ENCODE results near the gene ALX1.

The ALX1 gene

GRCh38 chr12:85280165-85280983 is at the start of gene ALX1:
TSS of gene ALX1 (plus strand) at chr12:85280220. CDS start at chr12:85280262, 42 bp downstream.
- DNase-seq (ENCODE audit: extremely low read depth in 1 of 2, low read depth in 1 of 2): no peak

- DNase-seq (ENCODE audit: extremely low read depth in 1 of 2, low read depth in 1 of 2): no peak
Observed at GRCh38 chr12:85237327-85237726, 42.7 kb upstream of the ALX1 start.

- DNase-seq (ENCODE audit: extremely low read depth in 1 of 2, low read depth in 1 of 2): no peak
Observed at GRCh38 chr12:85244561-85244960, 35.5 kb upstream of the ALX1 start.

- no peak for DNase-seq (ENCODE audit: extremely low read depth in 1 of 2, low read depth in 1 of 2)
Observed at GRCh38 chr12:85253853-85254252, 26.2 kb upstream of the ALX1 start.

DNA sequence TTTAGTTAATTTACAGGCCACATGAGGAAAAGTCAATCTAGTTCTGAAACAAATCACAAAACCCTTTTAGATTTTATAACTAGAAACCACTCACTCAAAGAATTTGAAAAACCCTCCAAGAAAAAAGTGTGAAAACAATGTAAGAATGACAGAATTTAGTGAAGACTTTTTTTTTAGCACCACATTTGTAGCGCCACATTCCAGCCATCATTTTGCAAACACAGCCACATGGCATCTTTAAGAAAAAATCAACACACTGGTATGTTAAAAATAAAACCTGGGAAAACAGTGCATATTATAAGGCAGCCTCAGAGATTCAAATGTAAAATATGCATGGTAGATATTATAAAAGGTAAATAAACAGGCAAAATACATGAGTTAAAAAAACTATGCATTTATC is 22.3 kb upstream of the ALX1 start:
- DNase-seq (ENCODE audit: extremely low read depth in 1 of 2, low read depth in 1 of 2): no peak

DNA sequence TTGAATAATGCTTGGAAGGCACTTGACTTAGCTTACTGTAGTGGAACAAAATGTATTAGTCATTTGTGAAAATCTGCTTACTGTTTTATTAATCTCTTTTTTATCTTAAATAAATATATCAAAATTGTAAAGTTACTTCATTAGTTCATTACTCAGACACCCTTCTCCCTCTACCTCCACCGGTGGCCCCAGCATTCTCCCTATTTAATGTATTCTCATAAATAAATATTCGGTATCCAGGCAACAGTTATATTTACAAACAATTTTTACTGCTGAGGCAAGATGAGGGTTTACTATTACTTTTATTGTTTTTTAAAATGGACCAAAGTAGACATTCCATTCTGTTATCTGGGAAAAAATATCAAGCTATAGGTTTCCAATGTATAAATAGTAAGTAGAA is 19.6 kb upstream of the ALX1 start:
- DNase-seq (ENCODE audit: extremely low read depth in 1 of 2, low read depth in 1 of 2): no peak

DNA sequence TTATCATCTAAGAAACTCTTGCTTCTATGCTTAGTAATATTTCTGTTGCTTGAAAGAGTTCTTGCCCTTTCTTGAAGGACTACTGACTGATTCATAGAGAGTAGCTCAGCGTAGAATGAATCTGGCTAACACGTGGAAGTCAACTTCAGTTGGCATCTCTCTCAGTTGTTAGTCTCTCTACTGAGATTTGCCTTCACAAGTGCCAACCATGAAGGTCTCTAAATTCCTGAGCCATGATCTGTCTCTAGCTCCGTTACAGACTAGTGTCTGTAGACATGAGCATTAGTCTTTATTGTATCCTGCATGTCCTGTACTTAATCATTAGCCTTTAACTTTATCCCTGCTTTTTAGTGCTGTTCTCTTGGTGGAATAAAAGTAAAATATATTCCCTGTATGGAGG is 19.1 kb upstream of the ALX1 start:
- DNase-seq (ENCODE audit: extremely low read depth in 1 of 2, low read depth in 1 of 2): no peak

DNA sequence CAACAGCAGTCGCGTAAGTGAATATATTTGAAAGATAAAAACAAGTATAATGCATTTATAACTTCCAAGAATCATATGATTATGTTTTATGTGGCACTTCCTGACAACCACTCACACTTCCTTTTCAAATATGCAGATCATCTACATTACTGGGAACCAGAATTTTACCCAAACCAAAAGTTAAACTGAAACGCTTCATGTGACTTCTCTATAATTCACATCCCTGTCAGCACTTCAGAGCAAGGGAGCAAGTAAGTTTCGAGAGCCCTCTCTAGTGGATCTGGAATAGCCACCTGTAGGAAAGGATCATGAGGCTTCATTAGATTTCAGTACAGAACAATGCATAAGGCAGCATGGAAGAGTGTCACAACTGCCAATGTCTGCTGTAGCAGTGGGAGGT is 13.7 kb upstream of the ALX1 start:
- DNase-seq (ENCODE audit: extremely low read depth in 1 of 2, low read depth in 1 of 2): no peak

DNA sequence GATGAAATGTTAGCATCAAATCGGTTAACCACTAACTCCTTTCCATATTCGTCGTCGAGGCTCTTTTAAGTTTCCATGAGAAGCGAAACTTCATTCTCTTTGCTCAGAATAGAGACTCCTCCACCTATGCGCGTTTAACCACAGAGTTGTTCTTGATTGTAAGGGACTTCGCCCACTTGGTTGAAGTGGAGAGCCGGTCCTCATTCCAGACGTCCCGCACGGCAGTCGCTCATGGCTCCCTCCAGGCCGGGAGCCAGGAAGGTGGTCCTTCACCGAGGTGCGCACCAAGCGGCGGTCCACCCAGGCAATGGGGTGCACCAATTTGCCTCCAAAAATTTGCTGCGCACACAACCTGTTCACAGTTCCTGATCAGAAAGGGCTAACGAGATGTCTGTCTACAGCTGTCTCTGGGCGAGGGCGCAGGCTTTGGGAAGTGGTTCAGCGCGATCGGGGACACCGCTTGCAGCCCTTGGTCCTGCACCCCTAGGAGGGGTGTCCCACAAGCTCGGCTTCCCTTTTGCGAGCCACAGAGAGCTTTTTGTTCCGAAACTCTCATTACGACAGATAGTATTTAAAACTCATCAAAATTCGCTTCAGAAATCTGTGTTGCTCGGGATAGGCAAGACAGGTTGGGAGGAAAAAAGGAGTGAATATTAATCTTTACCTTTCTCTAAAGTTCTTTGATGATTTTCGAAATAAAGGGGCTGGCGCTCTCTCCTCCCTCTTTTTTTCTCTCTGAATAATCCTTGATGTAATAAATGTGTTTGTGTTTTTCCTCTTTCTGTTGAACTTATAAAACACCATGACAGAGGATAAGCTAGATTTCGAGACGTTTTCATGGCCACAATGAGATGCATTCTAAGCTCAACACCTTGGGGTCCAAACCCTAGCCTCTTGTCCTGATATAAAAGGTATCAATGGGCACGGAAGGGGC is 6.4 kb upstream of the ALX1 start:
- DNase-seq (ENCODE audit: extremely low read depth in 1 of 2, low read depth in 1 of 2): no peak

- DNase-seq (ENCODE audit: extremely low read depth in 1 of 2, low read depth in 1 of 2): no peak
Observed at GRCh38 chr12:85274315-85274651, 5.7 kb upstream of the ALX1 start.

GRCh38 chr12:85275374-85275773 is 4.6 kb upstream of the ALX1 start:
- DNase-seq (ENCODE audit: extremely low read depth in 1 of 2, low read depth in 1 of 2): no peak

- DNase-seq (ENCODE audit: extremely low read depth in 1 of 2, low read depth in 1 of 2): no peak
Observed at GRCh38 chr12:85277191-85277590, 2.8 kb upstream of the ALX1 start.

GRCh38 chr12:85277900-85278597 is 2.0 kb upstream of the ALX1 start:
- DNase-seq (ENCODE audit: extremely low read depth in 1 of 2, low read depth in 1 of 2): no peak

GRCh38 chr12:85278598-85279448 is 1.2 kb upstream of the ALX1 start:
- no peak for DNase-seq (ENCODE audit: extremely low read depth in 1 of 2, low read depth in 1 of 2)

- DNase-seq (ENCODE audit: extremely low read depth in 1 of 2, low read depth in 1 of 2): no peak
Observed at GRCh38 chr12:85279449-85280164, 413 bp upstream of the ALX1 start.

GRCh38 chr12:85280984-85281630 is 1.1 kb downstream of the ALX1 start:
- DNase-seq (ENCODE audit: extremely low read depth in 1 of 2, low read depth in 1 of 2): no peak

DNA sequence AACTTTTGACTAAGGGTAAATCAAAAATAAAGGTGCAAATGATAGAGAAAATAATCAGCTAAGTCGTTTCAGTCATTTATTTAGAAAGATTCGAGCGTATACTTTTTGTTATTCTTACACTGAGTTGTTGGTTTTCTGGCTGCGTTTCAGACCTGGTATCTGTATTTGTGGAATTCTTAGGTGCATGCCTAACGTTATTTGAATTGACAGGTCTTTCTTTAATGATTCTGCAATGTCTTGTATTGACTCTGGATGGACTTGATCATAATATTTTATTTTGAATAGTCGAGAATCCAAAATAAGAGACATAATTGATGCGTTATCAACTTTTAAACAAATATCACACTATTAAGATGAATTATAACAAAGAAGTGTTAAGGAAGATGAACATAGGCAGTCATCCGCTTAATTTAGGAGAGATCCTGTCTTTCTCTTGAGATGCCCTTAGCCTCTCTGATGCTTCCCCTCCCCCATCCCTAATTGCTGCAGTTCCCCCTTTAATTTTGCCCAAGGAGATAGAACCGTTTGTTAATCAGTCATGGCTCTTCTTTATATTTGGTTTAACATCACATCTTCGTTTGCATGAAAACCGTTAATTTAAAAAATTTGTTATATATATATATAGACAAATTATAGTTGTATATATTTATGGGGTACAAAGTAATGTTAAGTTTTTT is 1.8 kb downstream of the ALX1 start:
- no peak for DNase-seq (ENCODE audit: extremely low read depth in 1 of 2, low read depth in 1 of 2)

GRCh38 chr12:85283560-85283959 is 3.5 kb downstream of the ALX1 start:
- DNase-seq (ENCODE audit: extremely low read depth in 1 of 2, low read depth in 1 of 2): no peak

DNA sequence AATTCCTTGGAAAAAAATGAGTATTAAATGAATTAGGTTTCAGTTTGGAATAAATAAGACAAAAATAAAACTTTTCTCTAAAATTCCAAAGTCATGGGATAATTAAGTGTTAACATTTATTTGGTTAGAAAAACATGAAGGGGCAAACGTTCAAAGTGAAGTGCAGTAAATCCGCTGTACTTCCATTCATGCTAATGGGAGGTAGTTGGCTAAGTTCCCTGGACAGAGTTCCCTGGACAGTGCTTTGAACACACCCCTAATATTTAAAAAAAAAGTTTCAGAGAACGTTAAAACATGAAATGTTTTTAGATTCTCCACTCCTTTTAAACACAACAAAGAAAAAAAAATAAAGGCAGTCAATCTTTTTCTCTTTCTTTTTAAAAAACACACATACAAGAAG is 16.3 kb downstream of the ALX1 start:
- no peak for DNase-seq (ENCODE audit: extremely low read depth in 1 of 2, low read depth in 1 of 2)
